Mucosa of descending colon (tissue), 3 donors: Measurements from ENCODE around the gene IL1RN. TPM values are rescaled to one million over a fixed set of nuclear protein-coding genes. Genes with fewer than 3 reads are reported as not detected.

Experiments used
- ATAC-seq: fragments of 200-7000 bp; cut with Tn5 transposase; one replicate; pipeline ENCODE4 v1.9.1; 2020; ENCODE audit warnings: mild to moderate bottlenecking, moderate library complexity
- DNase-seq, 3 donors: peaks; one replicate each; pipeline ENCODE4 v3.0.0-alpha.2; 2020
- H3K36me3 ChIP-seq: fragments of 200-600 bp; one replicate; pipeline ENCODE4 v1.8.0; 2021; ENCODE audit warnings: low read depth, mild to moderate bottlenecking
- H3K4me1 ChIP-seq: fragments of 200-600 bp; one replicate; pipeline ENCODE4 v1.8.0; 2021; ENCODE audit warnings: low read depth, mild to moderate bottlenecking
- H3K4me3 ChIP-seq: fragments of 200-600 bp; one replicate; pipeline ENCODE4 v1.8.0; 2021; ENCODE audit warnings: mild to moderate bottlenecking
- H3K9me3 ChIP-seq: fragments of 200-600 bp; one replicate; pipeline ENCODE4 v1.8.0; 2021; ENCODE audit warnings: mild to moderate bottlenecking
- CTCF ChIP-seq: fragments of 200-600 bp; IDR thresholded peaks from one replicate; pipeline ENCODE4 v1.8.0; 2022; ENCODE audit warnings: antibody characterized with exemption, mild to moderate bottlenecking
- intact Hi-C, 2 donors: fragments of 100-400 bp; cut with DNase I in 1 of 2; cut with micrococcal nuclease in 1 of 2; formaldehyde crosslinking; loops; one replicate each; pipeline versions ENCODE4 v1.11.0 to v1.11.1; 2022; cut with DNase I, micrococcal nuclease
- long read RNA-seq, 2 donors: library from polyadenylated mRNA; unstranded; transcript quantifications; one replicate each; pipeline ENCODE4 v2.0.0, GENCODE V29; 2019 to 2021
- total RNA-seq, 3 donors: library from RNA; stranded (reverse); fragmentation: NEBNext Ultra II Directional in 2 of 3; extraction: Animal tissue kit (Norgen Biotek cat#: 25700) in 2 of 3; gene quantifications; one replicate each; pipeline versions ENCODE4 v1.2.1 to v1.2.4, GENCODE V29; 2021 to 2023
- donor health status: DM: no; HTN: no; CAD: no; lungs with moderate emphysema.
- donor health status: DM: no; HTN: no; CAD: no.
- donor health status: DM: no; HTN: yes; CAD: no.

The IL1RN gene
- 10 to 100 TPM in 1 of 3 donors, under 1 TPM in 2; 0.17 to 11.9 (median 0.76) TPM for total RNA-seq
- long read RNA-seq, donor 1 = 0 reads
- long read RNA-seq, donor 2, partial matches to known transcripts = 0 of 4 reads
- long read RNA-seq, donor 2, other reads (novel, unspliced or antisense) = 3 of 4 reads

GRCh38 chr2:113126845-113127645 is at the start of gene IL1RN:
Gene IL1RN (plus strand): TSS chr2:113127598. CDS start chr2:113127625, 27 bp downstream.
- Histone ChIP-seq H3K9me3 (no peaks in the 10 kb centered on the region), H3K4me1 (no peaks in the 10 kb centered on the region), H3K36me3 (no peaks in the 10 kb centered on the region), H3K4me3 (no peak within 1 kb of the TSS)
- intact Hi-C loops = no loop called here
- DNase-seq (no peak), ATAC-seq (peak; percentile 27)
- TF ChIP-seq CTCF = no peak

GRCh38 chr2:113077921-113078320 is 49.5 kb upstream of the IL1RN start:
- no peak overlapping the region for H3K4me3 ChIP-seq
- no peaks in the 10 kb centered on the region for H3K36me3 ChIP-seq
- TF ChIP-seq CTCF = no peak
- ATAC-seq (peak; percentile 54), DNase-seq (no peak)
- H3K9me3 ChIP-seq = no peaks in the 10 kb centered on the region
- intact Hi-C loops = no loop called here
- no peaks in the 10 kb centered on the region for H3K4me1 ChIP-seq

GRCh38 chr2:113078350-113078839 is 49.0 kb upstream of the IL1RN start:
- no peak overlapping the region for H3K4me3 ChIP-seq
- TF ChIP-seq CTCF = no peak
- no peaks in the 10 kb centered on the region for H3K4me1 ChIP-seq
- no peaks in the 10 kb centered on the region for H3K36me3 ChIP-seq
- intact Hi-C loops = no loop called here
- no peak for DNase-seq
- peak; percentile 72 for ATAC-seq
- no peaks in the 10 kb centered on the region for H3K9me3 ChIP-seq

- Histone ChIP-seq H3K4me1 (no peaks in the 10 kb centered on the region), H3K4me3 (no peak overlapping the region), H3K36me3 (no peaks in the 10 kb centered on the region), H3K9me3 (no peaks in the 10 kb centered on the region)
- DNase-seq (no peak), ATAC-seq (no peak)
- intact Hi-C loops = no loop called here
- TF ChIP-seq CTCF = no peak
These were observed 48.3 kb upstream of the IL1RN start for GRCh38 chr2:113079131-113079530.

GRCh38 chr2:113080134-113080533 is 47.3 kb upstream of the IL1RN start:
- no peaks in the 10 kb centered on the region for H3K9me3 ChIP-seq
- DNase-seq = peak in 2 of 3 donors; percentile 43 to 52
- TF ChIP-seq CTCF = peak; percentile 50
- H3K4me3 ChIP-seq = no peak overlapping the region
- H3K4me1 ChIP-seq = no peaks in the 10 kb centered on the region
- intact Hi-C loops = no loop called here
- H3K36me3 ChIP-seq = no peaks in the 10 kb centered on the region
- peak; percentile 32 for ATAC-seq
